Mesothelial cell of epicardium (in vitro differentiated cells): Measurements from ENCODE around the gene SSTR5. TPM values are rescaled to one million over a fixed set of nuclear protein-coding genes. Genes with fewer than 3 reads are reported as not detected.

Experiments
- DNase-seq, 2 experiments: peaks; one replicate each; pipeline ENCODE4 v3.0.0; 2021; ENCODE audit warnings: low spot score in 2 of 2; ENCODE audit not compliant: unreplicated experiment in 2 of 2
- H3K27ac Mint-ChIP-seq: 2 replicates; pipeline ENCODE4 v1.8.0; 2021; ENCODE audit warnings: mixed read lengths
- H3K27me3 Mint-ChIP-seq: 2 replicates; pipeline ENCODE4 v1.8.0; 2021; ENCODE audit warnings: low read depth, mixed read lengths
- H3K36me3 Mint-ChIP-seq: 2 replicates; pipeline ENCODE4 v1.8.0; 2021; ENCODE audit warnings: mixed read lengths
- H3K4me1 Mint-ChIP-seq: 2 replicates; pipeline ENCODE4 v1.8.0; 2021; ENCODE audit warnings: mixed read lengths
- H3K4me3 Mint-ChIP-seq: 2 replicates; pipeline ENCODE4 v1.8.0; 2021; ENCODE audit warnings: mild to moderate bottlenecking, moderate library complexity, mixed read lengths
- H3K9me3 Mint-ChIP-seq: 2 replicates; pipeline ENCODE4 v1.8.0; 2021; ENCODE audit warnings: mixed read lengths
- CTCF ChIP-seq: fragments of 200-600 bp; sonication (generic); IDR thresholded peaks from one replicate; pipeline ENCODE4 v1.5.0; 2021; ENCODE audit warnings: antibody characterized with exemption; ENCODE audit not compliant: unreplicated experiment
- total RNA-seq: library from RNA; stranded (reverse); gene quantifications from 3 replicates; pipeline ENCODE4 v1.2.1, GENCODE V29; 2021

Gene SSTR5
- total RNA-seq, 1 donor from 2014 or later: not detected

- Mint-ChIP-seq H3K4me1 (no peaks in the 10 kb centered on the region), H3K4me3 (no peak overlapping the region), H3K36me3 (no peaks in the 10 kb centered on the region), H3K27me3 (peaks cover 10% of the 10 kb centered on the region), H3K9me3 (no peaks in the 10 kb centered on the region), H3K27ac (no peak overlapping the region)
- no peak for TF ChIP-seq CTCF
- DNase-seq: no peak
These were observed 24.6 kb downstream of the SSTR5 start for GRCh38 chr16:1097156-1097555.

DNA sequence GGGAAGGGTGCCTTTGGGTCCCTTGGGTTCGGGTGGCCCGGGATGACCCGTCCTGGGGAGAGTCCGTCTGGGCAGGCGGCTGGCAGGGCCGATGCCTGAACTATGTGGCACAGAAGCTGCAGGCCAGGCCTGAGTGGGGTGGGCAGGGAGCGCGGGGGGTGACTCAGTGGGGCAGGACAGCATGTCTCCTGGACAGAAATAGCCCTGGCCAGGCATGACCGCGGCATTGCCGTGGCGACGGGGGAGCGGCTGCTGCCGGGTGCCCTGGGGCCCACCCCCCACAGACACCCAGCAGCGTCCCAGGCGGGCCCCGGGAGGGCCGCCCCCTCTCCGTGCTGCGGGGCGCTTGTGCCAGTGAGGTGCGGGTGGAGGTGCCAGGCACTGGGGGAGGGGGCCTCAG, 25.3 kb downstream of the SSTR5 start:
- no peak for TF ChIP-seq CTCF
- Mint-ChIP-seq H3K36me3 (no peaks in the 10 kb centered on the region), H3K27me3 (peaks cover 10% of the 10 kb centered on the region), H3K4me3 (no peak overlapping the region), H3K9me3 (no peaks in the 10 kb centered on the region), H3K27ac (no peak overlapping the region), H3K4me1 (no peaks in the 10 kb centered on the region)
- DNase-seq: no peak

GRCh38 chr16:1098266-1098991, 25.9 kb downstream of the SSTR5 start:
- DNase-seq: no peak
- H3K36me3 Mint-ChIP-seq: no peaks in the 10 kb centered on the region
- H3K27ac Mint-ChIP-seq: no peak overlapping the region
- no peak for TF ChIP-seq CTCF
- no peaks in the 10 kb centered on the region for H3K4me1 Mint-ChIP-seq
- H3K27me3 Mint-ChIP-seq: peaks cover 10% of the 10 kb centered on the region
- no peaks in the 10 kb centered on the region for H3K9me3 Mint-ChIP-seq
- no peak overlapping the region for H3K4me3 Mint-ChIP-seq

DNA sequence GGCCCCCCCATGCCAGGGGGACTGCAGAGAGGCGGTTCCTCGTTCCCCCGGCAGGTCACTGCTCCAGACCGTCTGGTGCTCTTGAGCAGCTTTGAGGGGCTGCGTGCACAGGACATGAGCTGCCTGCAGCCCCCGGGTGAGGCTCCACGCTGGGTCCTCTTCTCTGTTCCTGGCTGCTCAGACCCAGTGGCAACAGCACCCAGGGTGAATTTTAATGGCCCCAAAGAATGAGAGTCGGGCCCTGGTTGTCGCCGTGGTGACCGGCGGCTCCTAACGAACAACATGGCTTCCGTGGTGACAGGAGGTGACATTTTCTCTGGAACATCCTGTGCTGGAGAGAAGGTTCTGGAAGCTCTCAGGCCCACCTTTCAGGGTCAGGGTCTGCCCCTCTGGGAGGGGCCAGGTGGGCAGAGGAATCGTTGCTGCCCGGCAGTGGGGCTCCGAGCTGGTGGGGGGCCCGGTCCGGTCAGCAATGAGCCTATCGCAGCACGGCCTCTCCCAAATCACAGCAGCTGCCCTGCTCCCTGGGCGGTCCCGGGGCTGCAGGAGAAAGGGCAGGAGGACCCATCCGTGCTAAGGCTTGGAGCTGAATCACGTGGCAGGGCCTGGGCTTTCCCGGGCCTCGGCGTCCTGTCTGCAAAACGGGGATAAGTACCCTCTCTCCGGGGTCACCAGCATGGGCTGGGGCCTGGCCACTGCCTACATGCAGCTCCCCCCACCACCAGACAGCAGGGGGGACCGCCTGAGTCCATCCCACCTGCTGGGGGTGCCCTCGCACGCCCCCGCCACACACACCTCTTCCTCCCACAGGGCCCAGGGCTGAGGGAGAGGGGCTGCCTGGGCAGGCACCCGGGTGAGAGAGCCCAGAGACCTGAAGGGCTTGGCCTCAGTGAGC, 26.9 kb downstream of the SSTR5 start:
- Mint-ChIP-seq H3K36me3 (no peaks in the 10 kb centered on the region), H3K27ac (no peak overlapping the region), H3K4me1 (no peaks in the 10 kb centered on the region), H3K4me3 (no peak overlapping the region), H3K9me3 (no peaks in the 10 kb centered on the region), H3K27me3 (peaks cover 17% of the 10 kb centered on the region)
- DNase-seq: no peak
- no peak for TF ChIP-seq CTCF

GRCh38 chr16:1100084-1100800, 27.7 kb downstream of the SSTR5 start:
- Mint-ChIP-seq H3K4me1 (no peaks in the 10 kb centered on the region), H3K36me3 (no peaks in the 10 kb centered on the region), H3K27ac (no peak overlapping the region), H3K9me3 (no peaks in the 10 kb centered on the region), H3K27me3 (peaks cover 23% of the 10 kb centered on the region), H3K4me3 (no peak overlapping the region)
- no peak for DNase-seq
- no peak for TF ChIP-seq CTCF
